HG02763 (cell line): ENCODE results near the gene STRIP2.
A peak's percentile ranks its signal among the peaks of the same experiment; 100 is the strongest.
"Not testable (repeated sequence)": the region's sequence is repeated elsewhere in the genome, so short reads cannot be mapped to it uniquely, and the experiment has no call there.

ENCODE experiments used
- ATAC-seq: cut with Tn5 transposase; IDR thresholded peaks from one replicate; pipeline ENCODE4 v1.9.1; 2021; ENCODE audit warnings: mild to moderate bottlenecking, moderate library complexity; ENCODE audit not compliant: unreplicated experiment

Gene STRIP2, protein sequence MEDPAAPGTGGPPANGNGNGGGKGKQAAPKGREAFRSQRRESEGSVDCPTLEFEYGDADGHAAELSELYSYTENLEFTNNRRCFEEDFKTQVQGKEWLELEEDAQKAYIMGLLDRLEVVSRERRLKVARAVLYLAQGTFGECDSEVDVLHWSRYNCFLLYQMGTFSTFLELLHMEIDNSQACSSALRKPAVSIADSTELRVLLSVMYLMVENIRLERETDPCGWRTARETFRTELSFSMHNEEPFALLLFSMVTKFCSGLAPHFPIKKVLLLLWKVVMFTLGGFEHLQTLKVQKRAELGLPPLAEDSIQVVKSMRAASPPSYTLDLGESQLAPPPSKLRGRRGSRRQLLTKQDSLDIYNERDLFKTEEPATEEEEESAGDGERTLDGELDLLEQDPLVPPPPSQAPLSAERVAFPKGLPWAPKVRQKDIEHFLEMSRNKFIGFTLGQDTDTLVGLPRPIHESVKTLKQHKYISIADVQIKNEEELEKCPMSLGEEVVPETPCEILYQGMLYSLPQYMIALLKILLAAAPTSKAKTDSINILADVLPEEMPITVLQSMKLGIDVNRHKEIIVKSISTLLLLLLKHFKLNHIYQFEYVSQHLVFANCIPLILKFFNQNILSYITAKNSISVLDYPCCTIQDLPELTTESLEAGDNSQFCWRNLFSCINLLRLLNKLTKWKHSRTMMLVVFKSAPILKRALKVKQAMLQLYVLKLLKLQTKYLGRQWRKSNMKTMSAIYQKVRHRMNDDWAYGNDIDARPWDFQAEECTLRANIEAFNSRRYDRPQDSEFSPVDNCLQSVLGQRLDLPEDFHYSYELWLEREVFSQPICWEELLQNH

DNA sequence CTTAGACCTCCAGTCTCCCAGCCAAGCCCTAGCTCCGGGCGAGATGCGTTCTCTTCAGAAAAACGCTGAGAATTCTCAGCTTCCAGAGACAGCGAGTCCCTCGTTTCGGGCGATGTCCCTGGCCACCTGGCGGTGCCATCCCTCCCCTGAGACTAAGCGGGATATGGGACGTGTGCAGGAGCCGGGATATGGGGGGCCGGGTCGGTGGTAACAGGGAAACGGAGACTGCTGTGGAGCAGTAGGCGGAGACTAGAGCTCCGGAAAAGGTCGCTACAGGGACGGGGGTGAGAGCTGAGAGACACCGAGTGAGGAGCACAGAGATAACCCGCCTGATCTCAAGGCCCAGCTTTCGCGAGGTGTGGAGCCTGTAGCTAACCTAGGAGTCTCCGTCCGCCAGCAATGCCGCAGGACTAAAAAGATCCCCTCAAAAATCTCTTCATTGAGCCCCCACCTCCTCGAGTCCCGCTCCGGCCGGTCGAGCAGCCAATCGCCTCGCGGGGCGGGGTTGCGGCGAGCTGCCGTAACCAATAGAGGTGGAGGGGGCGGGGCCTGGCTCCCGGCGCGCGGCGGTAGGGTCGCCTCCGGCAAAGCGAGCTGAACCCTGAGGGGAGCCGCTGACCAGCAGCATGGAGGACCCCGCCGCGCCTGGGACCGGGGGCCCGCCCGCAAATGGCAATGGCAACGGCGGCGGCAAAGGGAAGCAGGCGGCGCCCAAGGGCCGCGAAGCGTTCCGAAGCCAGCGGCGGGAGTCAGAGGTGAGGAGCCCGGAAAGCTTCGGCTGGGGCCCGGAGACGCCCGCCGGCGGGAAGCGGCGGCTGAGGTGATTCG, at the start of gene STRIP2:
Gene STRIP2, plus strand, starts transcription at position 586 of the 828 bp plus-strand sequence. Its CDS starts 41 bp downstream, at position 627.
- ATAC-seq = peak; percentile 95

DNA sequence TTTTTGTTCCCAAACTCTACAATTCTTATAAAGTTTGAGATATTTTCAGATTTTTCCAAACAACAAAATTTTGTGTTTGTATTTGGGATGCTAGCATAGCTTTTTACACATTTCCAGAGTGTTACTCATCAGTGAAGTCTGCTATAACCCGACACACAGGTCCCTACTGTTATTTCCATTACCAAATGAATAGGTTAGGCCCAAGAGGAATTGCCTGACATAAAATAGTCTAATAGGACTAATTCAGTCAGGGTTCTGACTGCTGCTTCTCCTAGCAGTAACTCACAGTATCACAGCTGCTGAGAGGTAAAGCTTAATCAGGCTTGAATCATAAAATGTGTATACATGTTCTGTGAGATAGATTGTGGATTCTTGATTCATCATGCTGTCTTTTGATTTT, 49.1 kb upstream of the STRIP2 start:
- no peak for ATAC-seq

DNA sequence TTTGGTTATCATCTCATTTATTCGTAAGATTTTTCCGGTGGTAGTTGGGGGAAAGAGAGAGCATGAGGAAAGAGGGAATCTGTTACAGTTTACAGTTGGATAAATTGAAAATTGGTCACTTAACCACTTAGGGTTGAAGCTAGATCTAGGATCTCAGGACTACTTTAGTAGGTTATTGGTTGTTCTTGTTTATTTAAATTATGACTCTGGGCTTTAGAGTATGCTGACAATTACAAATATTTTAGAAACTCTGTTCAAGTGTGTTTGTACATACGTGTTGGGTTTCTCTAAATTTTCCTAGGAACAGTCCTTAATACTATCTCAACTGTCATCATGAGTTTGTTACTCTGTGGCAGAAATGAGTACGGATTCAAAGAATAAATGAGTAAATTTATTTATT, 48.6 kb upstream of the STRIP2 start:
- ATAC-seq = no peak

DNA sequence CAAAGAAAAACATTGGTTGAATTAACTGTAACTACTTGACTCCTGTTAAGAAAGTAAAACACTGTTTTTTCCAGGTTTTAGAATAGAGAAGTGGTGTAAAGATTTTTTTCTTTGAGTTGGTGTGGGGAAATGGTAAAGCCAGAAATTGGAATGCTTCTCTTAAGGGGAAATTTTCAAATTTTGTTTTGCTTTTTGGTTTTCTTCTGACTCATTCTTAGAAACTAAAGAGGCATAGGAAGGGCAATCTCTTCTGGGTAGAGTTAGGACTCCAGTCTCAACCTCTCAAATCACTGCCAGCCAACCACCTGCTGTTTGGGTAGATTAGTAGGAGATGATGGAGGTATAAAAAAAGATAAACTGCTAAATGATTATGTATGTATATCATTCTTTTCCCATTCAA, 47.7 kb upstream of the STRIP2 start:
- ATAC-seq = no peak

DNA sequence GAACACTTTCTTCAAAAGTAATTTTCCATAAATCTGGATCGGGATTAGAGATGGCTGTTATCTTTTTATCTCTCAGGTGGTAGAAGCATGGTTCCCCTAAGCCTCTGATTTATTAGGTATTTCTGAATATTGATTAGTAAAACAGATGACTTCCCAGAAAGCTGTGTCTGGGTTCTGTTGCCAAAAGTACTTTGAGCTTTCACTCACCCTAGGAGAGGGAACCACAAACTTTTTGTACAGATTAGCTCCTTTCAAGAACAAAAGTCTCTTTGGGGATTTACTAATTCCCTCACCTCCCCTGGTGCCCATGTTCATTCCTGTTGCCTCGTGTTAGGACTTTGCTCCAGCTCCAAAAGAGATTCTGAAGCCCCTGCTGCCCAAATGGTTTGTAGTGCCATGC, 46.7 kb upstream of the STRIP2 start:
- no peak for ATAC-seq

DNA sequence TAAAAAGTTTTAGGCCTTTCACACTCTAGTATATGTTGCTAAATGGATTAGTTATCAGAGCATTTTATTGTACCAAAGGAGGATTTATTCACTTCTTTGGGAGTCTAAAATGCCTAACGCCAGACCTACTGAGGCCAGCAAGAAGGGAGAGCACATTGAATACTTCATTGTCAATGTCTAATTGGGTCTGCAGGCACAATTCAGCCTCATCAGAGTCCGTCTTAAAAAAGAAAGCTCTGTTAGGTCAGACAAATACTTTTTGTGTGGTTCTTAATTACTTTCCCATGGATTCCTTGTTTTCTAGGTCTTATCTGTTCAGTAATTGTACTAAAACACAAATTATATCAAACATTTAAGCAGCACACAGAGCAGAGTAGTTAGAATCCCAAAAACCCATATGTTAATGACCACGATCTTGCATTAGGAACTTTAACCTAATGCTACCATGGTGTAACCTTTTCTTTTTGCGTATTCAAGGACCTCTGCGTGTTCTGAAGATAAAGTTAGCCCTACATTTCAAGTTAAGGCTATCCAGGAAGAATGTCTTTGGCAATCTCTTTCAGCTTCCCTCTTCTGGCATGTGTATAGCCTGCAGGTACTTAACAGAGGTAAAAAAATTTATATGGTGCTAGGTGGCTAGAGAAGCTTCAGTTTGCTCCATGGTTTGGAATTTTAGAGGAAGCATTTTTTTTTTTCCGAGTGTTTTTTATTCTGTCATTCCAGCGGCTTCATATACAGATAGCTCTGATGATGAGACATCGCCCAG, 45.7 kb upstream of the STRIP2 start:
- ATAC-seq = no peak

DNA sequence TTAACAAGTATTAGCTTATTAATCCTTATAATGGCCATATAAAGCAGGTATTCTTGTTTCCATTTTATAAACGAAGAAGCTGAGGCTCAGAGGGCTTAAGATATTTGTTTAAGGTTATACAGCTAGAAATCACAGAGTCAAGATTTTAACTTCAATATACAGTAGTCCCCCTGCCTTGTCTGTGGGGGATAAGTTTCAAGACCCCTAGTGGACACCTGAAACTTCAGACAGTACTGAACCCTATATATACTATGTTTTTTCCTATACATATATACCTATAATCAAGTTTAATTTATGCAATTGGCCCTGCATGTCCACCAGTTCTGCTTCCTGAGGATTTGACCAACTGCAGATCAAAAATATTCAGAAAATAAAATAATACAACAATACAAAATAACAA, 44.4 kb upstream of the STRIP2 start:
- ATAC-seq = no peak

DNA sequence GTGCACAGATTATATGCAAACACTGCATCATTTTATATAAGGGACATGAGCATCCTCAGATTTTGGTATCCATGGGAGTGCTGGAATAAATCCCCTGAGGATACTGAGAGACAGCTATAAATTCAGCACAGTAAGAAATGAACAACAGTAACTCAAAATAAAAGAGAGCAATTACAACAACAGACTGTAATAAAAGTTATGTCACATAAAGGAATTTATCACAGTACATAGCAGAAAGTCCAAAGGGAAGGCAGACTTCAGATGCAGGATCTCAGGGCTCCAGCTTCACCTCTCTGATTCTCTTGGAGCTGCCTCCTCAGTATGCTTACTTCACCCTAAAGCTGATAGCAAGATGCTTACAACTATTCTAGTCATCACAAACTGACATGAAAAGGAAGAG, 43.9 kb upstream of the STRIP2 start:
- no peak for ATAC-seq

DNA sequence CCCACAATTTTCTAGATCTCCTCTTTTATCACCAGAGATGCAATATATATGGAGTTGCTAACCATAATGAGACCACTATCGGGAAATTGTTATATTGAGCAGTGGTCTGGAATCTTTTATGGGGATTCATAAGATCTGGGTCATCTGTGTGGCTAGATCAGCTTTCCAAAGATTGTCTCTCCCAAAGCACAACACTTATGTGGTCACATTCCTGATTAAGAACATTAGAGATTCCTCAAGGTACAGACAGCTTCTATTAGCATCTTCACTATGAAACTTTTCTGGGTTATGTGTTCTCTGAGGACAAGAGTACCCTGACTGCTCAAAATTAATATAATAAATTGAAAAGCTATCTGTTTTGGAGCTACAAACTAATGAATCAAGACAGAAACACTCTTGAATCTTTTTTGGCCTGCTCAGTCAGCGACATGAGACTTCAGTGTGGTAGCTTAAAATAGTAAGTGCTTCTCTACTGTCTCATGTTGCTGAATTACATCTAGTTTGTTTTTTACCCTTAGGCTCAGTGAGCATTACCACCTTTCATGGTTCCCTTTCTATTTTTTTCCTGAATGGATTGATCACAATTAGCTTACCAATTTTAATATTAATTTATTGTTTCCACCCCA, 42.6 kb upstream of the STRIP2 start:
- ATAC-seq = no peak

DNA sequence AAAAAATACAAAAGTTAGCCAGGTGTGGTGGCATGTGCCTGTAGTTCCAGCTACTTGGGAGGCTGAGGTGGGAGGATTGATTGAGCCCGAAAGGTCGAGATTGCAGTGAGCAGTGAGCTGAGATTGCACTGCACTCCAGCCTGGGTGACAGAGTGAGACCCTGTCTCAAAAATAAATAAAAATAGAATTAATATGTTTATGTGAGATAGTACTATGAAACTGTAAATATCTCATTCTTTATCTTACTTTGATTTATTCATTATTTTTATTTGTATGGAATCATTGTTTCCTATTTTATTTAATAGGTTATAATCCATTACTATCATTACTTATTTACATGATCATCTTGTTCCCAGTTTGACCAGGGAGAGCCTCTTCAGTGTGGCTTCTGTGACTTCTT, 41.0 kb upstream of the STRIP2 start:
- ATAC-seq = no peak

DNA sequence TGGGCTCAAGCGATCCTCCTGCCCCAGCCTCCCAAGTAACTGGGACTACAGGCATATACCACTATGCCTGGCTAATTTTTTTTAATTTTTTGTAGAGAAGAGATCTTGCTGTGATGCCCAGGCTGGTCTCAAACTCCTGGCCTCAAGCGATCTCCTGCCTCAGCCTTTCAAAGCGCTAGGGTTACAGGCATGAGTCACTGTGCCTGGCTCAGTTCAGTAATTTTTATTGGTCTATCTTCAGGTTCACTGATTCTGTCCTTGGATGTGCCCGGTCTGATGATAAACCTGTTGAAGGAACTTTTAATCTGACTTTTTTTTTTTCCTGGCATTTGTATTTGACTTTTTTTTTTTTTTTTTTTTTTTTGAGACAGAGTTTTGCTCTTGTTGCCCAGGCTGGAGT, 40.1 kb upstream of the STRIP2 start:
- ATAC-seq = no peak

DNA sequence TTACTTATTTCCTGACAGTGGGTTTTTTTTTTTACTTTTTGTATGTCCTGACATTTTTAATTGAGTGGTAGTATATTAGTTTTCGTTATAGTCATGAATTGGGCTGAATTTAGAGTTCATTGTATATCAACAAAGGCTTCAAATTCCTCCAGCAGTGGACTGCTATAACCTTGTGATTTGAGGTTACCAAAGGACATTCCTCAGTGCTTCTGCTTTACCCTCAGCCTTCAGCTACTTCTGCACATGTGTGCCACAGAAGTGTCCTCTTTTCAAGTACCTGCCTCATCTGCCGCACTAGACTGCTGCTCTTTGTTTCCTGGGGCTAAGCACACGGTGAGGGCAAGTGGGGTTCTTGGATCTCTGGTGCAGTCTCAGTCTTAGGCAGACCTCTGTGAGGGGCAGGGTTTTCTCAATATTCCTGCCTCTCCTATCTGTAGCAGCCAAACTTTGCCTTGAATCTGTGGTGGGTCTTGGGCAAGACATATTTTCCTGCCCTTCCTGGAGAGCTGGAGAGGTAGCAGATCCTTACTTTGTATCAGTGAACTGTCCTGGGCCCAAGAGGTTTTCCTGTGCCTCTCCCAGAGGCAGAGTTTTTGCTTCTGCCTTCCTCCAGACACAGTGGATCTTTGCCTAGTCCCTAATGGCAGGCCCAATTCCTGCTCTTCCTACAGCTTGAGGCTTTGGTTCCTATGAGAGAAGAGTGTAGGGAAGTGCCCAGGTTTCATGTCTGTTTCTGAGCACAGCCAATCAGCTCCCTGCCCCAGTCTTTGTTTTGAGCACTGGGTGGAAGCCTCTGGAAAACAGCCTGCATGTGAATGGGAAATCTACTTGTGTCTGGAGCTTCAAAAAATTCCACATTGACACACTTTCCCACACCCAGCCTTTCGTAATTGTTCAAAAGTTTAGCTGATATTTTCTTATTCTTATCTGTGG, 39.0 kb upstream of the STRIP2 start:
- ATAC-seq = no peak

DNA sequence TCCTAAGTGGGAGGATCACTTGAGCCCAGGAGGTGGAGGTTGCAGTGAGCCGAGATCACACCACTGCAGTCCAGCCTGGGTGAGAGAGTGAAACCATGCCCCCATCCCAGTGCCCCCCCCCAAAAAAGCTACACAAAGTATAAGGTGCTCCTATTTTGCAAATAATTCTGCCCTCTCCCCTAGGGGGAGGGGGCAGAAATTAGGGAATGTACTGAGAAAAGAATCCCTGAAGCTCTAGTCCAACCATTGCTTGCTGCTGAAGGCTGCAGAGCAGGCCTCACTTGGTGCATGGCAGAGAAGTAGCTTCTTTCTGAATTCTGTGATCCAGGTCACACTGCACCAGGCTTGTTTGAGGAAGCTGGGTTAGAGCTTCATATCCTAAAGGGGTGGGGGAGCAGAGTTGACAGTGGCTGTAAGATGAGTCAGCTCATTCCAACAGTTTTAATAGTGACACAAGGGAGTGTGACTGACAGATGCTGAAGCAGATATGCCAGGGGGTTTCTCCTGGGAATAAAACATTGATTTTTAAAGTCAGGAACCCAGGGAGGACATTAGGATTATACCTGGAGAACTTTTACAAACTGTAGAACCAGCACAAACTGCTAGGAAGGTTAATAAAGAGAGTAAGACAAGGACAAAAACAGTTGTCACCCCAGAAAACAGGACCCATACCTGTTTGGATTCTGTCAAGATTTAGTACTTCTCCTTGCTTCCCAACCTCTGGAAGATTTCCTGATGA, 32.8 kb upstream of the STRIP2 start:
- ATAC-seq = no peak

DNA sequence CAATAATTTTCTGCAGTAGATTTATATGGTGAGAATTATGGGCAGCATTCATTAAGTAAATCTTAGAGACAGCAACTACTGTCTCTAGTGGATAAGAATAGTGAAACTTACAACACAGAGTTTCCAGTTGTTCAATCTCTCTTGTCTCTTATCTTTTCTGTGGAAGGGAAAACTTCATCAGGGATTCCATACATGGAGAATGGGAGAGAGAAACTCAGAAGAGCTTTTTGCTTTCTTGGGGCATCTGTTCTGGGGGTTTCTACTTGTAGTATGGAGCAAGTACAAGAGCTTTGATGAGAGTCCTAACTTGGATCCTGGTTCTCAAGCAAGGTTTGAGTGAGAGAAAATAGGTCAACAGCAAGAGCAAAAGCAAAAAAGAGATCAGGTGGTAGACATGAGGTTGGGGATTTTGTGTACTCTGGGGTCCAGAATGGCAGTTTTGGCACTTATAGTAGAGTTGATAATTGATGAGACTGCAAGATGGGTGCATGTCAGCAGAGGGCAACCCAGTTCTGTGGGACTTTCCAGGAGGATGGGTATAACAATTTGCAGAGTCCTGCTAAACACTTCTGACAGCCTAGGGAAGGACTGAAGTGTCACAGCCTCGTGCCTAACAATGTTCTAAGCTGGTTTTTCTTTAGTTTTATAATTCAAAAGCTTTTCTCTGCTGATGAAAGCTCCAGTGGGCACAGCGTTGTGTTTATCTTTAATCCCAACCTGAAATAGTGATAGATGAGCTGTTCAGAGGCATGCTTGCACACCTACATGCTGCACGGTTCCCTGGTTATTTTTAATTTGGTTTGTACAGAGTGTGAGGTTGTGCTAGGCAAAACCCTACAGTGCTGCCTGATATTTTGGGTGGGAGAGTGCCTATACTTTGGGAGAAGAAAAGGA, 32.0 kb upstream of the STRIP2 start:
- ATAC-seq = no peak

DNA sequence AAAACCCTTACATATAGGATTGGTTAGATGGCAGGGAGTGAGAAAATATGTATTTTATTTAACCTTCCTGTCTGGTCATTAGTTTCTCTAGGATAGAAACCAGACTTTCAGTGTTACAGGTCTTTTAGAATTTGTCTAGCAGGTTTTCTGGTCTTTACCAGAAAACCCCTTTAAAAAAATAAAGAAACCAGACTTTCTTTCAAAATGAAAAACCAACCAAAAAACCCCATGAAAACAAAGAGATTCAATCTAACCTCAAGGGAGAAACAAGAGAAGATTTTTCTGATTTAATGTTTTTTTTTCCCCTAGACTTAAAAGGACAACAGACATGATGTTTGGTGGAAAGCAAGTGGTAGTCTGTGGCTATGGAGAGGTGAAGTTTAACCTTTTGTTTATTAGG, 28.7 kb upstream of the STRIP2 start:
- no peak for ATAC-seq

DNA sequence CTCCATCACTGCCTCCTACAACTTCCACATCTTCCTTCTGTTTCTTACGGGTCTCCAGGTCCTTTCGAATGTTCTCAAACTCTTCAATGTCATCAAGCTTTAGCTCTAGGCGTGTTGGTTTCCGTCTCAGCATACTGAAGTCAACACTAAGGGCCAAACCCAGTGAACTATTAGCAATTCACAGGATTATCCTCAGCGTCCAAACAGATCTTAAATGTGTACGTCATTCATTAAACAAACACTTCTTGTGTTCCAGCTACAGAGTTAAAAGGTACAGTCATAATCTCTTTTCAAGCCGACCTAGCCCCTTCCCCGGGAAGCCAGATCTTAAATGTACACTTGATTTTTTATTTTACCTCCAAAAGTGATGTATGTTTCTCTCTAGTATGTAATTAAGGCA, 24.0 kb upstream of the STRIP2 start:
- ATAC-seq = not testable (repeated sequence)

DNA sequence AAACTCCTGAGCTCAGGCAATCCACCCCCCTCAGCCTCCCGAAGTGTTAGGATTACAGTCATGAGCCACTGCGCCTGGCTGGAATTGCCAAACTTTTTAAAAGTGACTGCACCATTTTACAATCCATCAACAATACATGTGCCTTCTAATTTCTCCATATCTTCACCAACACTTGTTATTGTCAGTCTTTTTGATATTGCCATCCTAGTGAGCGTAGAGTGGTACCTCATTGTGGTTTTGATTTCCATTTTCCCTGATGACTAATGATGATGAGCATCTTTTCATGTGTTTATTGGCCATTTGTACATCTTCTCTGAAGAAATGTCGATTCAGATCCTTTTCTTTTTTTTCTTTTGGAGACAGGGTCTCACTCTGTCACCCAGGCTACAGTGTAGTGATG, 21.7 kb upstream of the STRIP2 start:
- ATAC-seq = no peak
